HFFc6 (cell line): ENCODE measurements around the gene PRMT9. TPM values are rescaled to one million over a fixed set of nuclear protein-coding genes. Genes with fewer than 3 reads are reported as not detected.

Source experiments
- DNase-seq: peaks from one replicate; pipeline ENCODE4 v3.0.0-alpha.2; 2018
- H3K27ac Mint-ChIP-seq: 2 replicates; pipeline ENCODE4 v1.8.0; 2020; ENCODE audit warnings: mild to moderate bottlenecking, mixed read lengths
- H3K27me3 Mint-ChIP-seq: 2 replicates; pipeline ENCODE4 v1.8.0; 2021; ENCODE audit warnings: mild to moderate bottlenecking, moderate library complexity, mixed read lengths; ENCODE audit not compliant: insufficient read depth
- H3K36me3 Mint-ChIP-seq: 2 replicates; pipeline ENCODE4 v1.8.0; 2021; ENCODE audit warnings: low read depth, mixed read lengths
- H3K4me1 Mint-ChIP-seq: 2 replicates; pipeline ENCODE4 v1.8.0; 2020; ENCODE audit warnings: low read depth, mixed read lengths
- H3K4me3 Mint-ChIP-seq: 2 replicates; pipeline ENCODE4 v1.8.0; 2020; ENCODE audit warnings: mild to moderate bottlenecking, moderate library complexity, mixed read lengths
- H3K9me3 Mint-ChIP-seq: 2 replicates; pipeline ENCODE4 v1.8.0; 2020; ENCODE audit warnings: mild to moderate bottlenecking, mixed read lengths
- CTCF ChIP-seq: fragments of 200-600 bp; sonication (generic); IDR thresholded peaks from 2 replicates; pipeline ENCODE4 v1.5.0; 2021; ENCODE audit warnings: antibody characterized with exemption, mild to moderate bottlenecking
- long read RNA-seq: library from polyadenylated mRNA; unstranded; transcript quantifications from one replicate; pipeline ENCODE4 v2.0.0, GENCODE V29; 2019
- total RNA-seq, 6 experiments: library from RNA; stranded (reverse); fragmentation: NEBNext Ultra II Directional; extraction: Animal tissue kit (Norgen Biotek cat#: 25700); gene quantifications; 2 replicates in 1 of 6; 3 replicates in 5 of 6; pipeline ENCODE4 v1.2.3, GENCODE V29; 2021

Gene PRMT9
- total RNA-seq: 1 to 10 TPM; 6.5 to 8.5 (median 7.3) TPM
- long read RNA-seq, transcript PRMT9-201 (12 exons, 3,528 nt): major isoform, 15 of 18 reads
- long read RNA-seq, partial matches to known transcripts: 0 of 18 reads
- long read RNA-seq, other reads (novel, unspliced or antisense): 3 of 18 reads

- Mint-ChIP-seq H3K27me3 (no peaks in the 10 kb centered on the region), H3K27ac (peak within 1 kb of the TSS; percentile 93), H3K36me3 (peaks cover 6% of the 10 kb centered on the region; the same call in 1 of the 2 replicates), H3K4me3 (peak within 1 kb of the TSS; percentile 98), H3K4me1 (peaks cover 31% of the 10 kb centered on the region), H3K9me3 (no peaks in the 10 kb centered on the region)
- TF ChIP-seq CTCF: no peak
- peak; percentile 86 for DNase-seq
These were observed at the start of gene PRMT9 for GRCh38 chr4:147683717-147684700. Gene PRMT9, minus strand, starts transcription at chr4:147684163. Its CDS starts 176 bp downstream, at chr4:147683987.

DNA sequence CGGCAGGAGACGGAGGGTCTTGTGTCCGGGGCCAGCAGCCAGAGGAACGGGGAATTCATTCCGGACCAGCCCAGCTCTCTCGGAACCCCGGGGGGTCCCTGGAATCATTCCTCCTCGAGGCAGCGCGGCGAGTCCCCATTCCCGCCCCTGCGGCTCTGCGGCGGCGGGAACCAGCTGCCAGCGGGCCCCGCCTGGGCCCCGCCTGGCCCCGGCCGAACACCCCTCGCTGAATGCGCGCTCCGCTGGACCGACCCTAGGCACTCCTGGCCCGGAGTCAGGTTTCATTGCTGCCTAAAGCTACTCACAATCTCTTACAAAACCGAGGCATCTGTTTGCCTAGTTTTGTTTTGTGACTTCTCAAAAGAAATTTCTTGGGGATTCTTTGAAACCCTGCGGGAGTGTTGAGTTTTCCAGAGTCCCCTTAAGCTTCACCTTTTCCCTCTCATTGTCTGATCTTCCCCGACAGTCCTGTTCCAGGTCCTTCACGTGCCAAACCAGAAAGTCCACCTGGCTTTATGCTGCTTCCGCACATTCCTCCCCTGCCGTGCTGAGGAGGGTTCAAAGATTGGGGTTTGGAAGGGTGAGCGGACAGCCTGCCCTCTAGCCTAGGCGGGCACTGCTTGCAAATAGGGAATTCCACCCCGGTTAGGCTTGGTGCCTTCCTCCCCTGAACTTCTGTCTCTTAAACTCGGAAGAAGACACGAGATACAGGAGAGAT is 48.7 kb upstream of the PRMT9 start:
- Mint-ChIP-seq H3K27me3 (peaks cover 2% of the 10 kb centered on the region; the same call in 1 of the 2 replicates), H3K27ac (peak overlapping the region; percentile 73), H3K4me1 (peaks cover 62% of the 10 kb centered on the region), H3K9me3 (no peaks in the 10 kb centered on the region), H3K4me3 (peak overlapping the region; percentile 93), H3K36me3 (peaks cover 5% of the 10 kb centered on the region)
- no peak for TF ChIP-seq CTCF
- no peak for DNase-seq

DNA sequence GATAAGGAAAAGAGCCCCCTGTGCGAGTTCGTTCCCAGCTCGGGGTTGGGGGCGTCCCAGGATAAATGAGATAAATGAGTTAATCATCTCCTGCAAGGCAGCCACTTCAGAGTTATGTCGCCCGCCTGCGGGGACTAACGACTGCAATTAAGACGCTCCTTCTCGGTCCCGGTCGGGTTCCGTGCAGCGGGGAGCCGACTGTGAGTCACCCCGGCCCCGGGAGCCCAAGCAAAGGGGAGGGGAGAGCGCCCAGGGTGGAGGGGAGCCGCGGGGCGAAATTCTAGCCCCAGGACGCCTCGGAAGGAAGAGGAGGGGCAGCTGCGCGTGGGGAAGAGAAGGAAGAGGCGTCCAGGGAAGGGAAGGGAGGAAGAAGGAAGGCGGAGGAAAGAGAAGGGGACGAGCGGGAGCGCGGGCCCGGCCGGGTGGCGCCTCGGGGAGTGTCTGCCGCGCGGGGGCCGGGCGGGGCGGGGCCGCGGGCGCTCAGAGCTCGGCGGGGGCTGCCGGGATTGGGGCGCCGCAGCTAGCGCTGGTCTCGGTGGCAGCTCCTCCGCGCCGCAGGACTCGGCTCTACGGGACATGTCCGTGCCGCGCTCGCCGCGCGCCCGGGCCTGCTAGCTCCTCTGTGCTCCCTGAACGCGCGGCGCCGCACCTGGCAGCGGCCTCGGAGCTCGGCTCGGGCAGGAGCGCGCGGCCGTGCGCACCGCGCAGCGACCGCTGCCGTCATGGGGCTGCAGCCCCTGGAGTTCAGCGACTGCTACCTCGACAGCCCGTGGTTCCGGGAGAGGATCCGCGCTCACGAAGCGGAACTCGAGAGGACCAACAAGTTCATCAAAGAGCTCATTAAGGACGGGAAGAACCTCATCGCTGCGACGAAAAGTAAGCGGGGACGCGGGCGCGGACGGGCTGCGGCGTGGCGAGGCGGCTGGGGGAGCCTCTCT is 47.9 kb upstream of the PRMT9 start, which contains the start of gene ARHGAP10:
Gene ARHGAP10 (plus strand): TSS at position 509 of the 938 bp plus-strand sequence. CDS start 214 bp downstream, at position 723.
- Mint-ChIP-seq H3K4me3 (peak within 1 kb of the TSS; percentile 93), H3K9me3 (no peaks in the 10 kb centered on the region), H3K4me1 (peaks cover 62% of the 10 kb centered on the region), H3K27me3 (peaks cover 2% of the 10 kb centered on the region; the same call in 1 of the 2 replicates), H3K36me3 (peaks cover 5% of the 10 kb centered on the region), H3K27ac (peak within 1 kb of the TSS; percentile 80)
- peak; percentile 80 for DNase-seq
- no peak for TF ChIP-seq CTCF

DNA sequence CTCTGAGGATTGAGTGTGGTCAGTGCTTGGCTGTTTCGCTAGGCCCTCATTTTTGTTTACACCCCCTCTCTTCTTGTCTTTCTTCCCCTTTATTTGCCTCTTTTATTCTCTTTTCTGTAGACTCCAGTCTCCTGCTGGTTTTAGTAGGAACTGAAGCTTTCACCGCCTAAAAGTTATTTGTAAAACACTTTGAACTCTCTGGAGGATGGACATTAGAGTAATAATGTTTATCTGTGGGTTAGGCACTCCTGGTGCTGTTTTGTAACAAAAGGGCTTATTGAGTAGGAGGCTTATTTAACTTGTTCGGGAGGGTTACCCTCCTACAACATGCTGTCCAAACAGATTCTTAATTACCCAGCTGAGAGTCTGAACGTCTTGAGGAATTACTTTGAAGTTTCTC is 46.4 kb upstream of the PRMT9 start:
- H3K4me3 Mint-ChIP-seq: no peak overlapping the region
- H3K36me3 Mint-ChIP-seq: no peaks in the 10 kb centered on the region

More for the DNA sequence above, 46.4 kb upstream of the PRMT9 start:
- Mint-ChIP-seq H3K9me3 (no peaks in the 10 kb centered on the region), H3K27ac (no peak overlapping the region), H3K4me1 (peaks cover 54% of the 10 kb centered on the region), H3K27me3 (peaks cover 2% of the 10 kb centered on the region; the same call in 1 of the 2 replicates)
- DNase-seq: no peak
- TF ChIP-seq CTCF: peak; percentile 43
